ENCODE results near the gene EARS2. TPM values are rescaled to one million over a fixed set of nuclear protein-coding genes. Genes with fewer than 3 reads are reported as not detected.

The EARS2 gene
- total and polyA plus RNA-seq, 2 of the 8 experiments (the other 6 are each of a cell fraction or from before 2014, with no cell fraction given) = 47.8 to 111 TPM

DNA sequence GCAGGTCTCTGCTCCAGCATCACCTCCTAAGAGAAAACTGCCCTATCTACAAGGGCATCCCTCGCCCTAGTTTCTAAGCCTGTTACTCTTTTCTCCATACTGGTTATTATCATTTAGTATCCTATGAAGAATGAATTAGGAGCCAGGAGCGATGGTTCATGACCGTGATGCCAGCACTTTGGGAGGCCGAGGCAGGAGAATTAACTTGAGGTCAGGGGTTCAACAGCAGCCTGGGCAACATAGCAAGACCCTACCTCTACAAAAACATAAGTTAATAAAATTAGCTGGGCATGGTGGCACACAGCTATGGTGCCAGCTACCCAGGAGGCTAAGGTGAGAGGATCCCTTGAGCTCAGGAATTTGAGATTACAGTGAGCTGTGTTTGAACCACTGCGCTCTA, 7.2 kb downstream of the EARS2 start:
- Histone ChIP-seq H3K23me2 (ENCODE audit: low read depth, low read length) (no peaks in the 10 kb centered on the region), H3K14ac (ENCODE audit: insufficient read length) (no peak overlapping the region), H4K8ac (ENCODE audit: extremely low read depth, insufficient read depth, low read length) (no peak overlapping the region), H3K27ac (ENCODE audit: low read depth, low read length) (no peak overlapping the region), H3K56ac (replicated peaks; ENCODE audit: insufficient read length, low read depth, low read length) (no peak overlapping the region), H2BK20ac (ENCODE audit: low read length) (no peak overlapping the region), H2BK120ac (replicated peaks; ENCODE audit: low read depth, low read length) (no peak overlapping the region), H3K36me3 (ENCODE audit: control insufficient read depth in 2 of 4, insufficient read depth in 4 of 4, low read length in 3 of 4) (peaks cover 34 to 56% (median 50%) of the 10 kb centered on the region in 4 experiments), H4K5ac (ENCODE audit: insufficient read length, low read depth, low read length) (no peak overlapping the region), H4K91ac (replicated peaks; ENCODE audit: insufficient read length, low read length) (no peak overlapping the region), H3K9me3 (ENCODE audit: insufficient read depth in 2 of 2, low read depth in 1 of 2, low read length in 1 of 2) (no peaks in the 10 kb centered on the region), H2BK15ac (ENCODE audit: low read length) (no peak overlapping the region), H3K9ac (replicated peaks in 1 of 4; ENCODE audit: extremely low read depth in 1 of 4, low read depth in 3 of 4, low read length in 3 of 4) (no peak overlapping the region), H3K4ac (replicated peaks; ENCODE audit: insufficient read length, low read depth, low read length) (no peak overlapping the region), H3K27me3 (replicated peaks in 1 of 4; ENCODE audit: control insufficient read depth in 3 of 4, extremely low read depth in 1 of 4, insufficient read depth in 3 of 4, low read length in 3 of 4) (no peaks in the 10 kb centered on the region), H2BK12ac (ENCODE audit: low read depth, low read length) (no peak overlapping the region), H3K4me2 (ENCODE audit: insufficient read depth in 1 of 2, low read depth in 2 of 2, low read length in 2 of 2) (no peak overlapping the region), H3K23ac (ENCODE audit: insufficient read length) (no peak overlapping the region), H4K20me1 (replicated peaks in 1 of 2; ENCODE audit: control insufficient read depth in 1 of 2, insufficient read depth in 2 of 2, low read length in 2 of 2) (peaks cover 2% of the 10 kb centered on the region in 2 experiments), H3K4me3 (ENCODE audit: extremely low read depth in 1 of 4, insufficient read depth in 2 of 4, low read depth in 3 of 4, low read length in 4 of 4) (no peak overlapping the region), H3K79me1 (ENCODE audit: low read depth, low read length) (no peaks in the 10 kb centered on the region; the same call in 1 of the 2 replicates), H3K4me1 (replicated peaks in 1 of 4; ENCODE audit: control insufficient read depth in 3 of 4, insufficient read depth in 4 of 4, low read length in 3 of 4) (no peaks in the 10 kb centered on the region), H2BK5ac (ENCODE audit: low read depth, low read length) (no peak overlapping the region), H2AK5ac (ENCODE audit: low read depth, low read length) (no peak overlapping the region), H2AFZ (ENCODE audit: low read length) (no peak overlapping the region), H3K18ac (ENCODE audit: extremely low read depth, low read length) (no peak overlapping the region), H3K79me2 (ENCODE audit: control insufficient read depth in 1 of 2, insufficient read depth in 2 of 2, low read length in 2 of 2) (peaks cover 0 to 7% of the 10 kb centered on the region in 2 experiments; a peak in 2 of 4 replicates)
- FAIRE-seq (no peak), DNase-seq (ENCODE audit: low read depth in 1 of 2, low spot score in 2 of 2) (no peak)
- TF ChIP-seq SRF (IDR thresholded peaks at IDR 0.05; ENCODE audit: low read depth, low read length) (no peak), YY1 (IDR thresholded peaks at IDR 0.05; ENCODE audit: low read depth, low read length) (no peak), RAD21 (IDR thresholded peaks at IDR 0.05 in 1 of 2, conservative IDR thresholded peaks at IDR 0.05 in 1 of 2; ENCODE audit: low read depth in 2 of 2, low read length in 2 of 2) (no peak), JUND (IDR thresholded peaks at IDR 0.05; ENCODE audit: low read length) (no peak)
- ChIA-PET POLR2A (ENCODE audit: partially characterized antibody) (interaction anchor here (0.6 to 1.9 kb wide), 3 partner anchors 8 to 21 kb away, joined by 3 to 4 read pairs (median 3); partner anchors contain the start of gene UBFD1), CTCF (ENCODE audit: partially characterized antibody) (interaction anchor here (0.6 kb wide), 1 partner anchor 1511 kb away, joined by 3 read pairs; no protein-coding TSS in a partner anchor)
- WGBS, 2 experiments (ENCODE audit: extremely low coverage in 1 of 2, insufficient coverage in 1 of 2, insufficient read length in 1 of 2, insufficient replicate concordance in 2 of 2, low coverage in 1 of 2, low lambda C conversion rate in 2 of 2, missing lambda C conversion rate in 1 of 2) = 88% methylated on average over 4 of the region's 5 CpGs; no CpG with 5 or more reads in 1 of the 2 experiments
